HepG2 (cell line): ENCODE results near the gene ADI1. TPM values are rescaled to one million over a fixed set of nuclear protein-coding genes. Genes with fewer than 3 reads are reported as not detected.
A peak's percentile ranks its signal among the peaks of the same experiment; 100 is the strongest.

Source experiments
- ARID2 ChIP-seq: sonication (generic); formaldehyde crosslinking; IDR thresholded peaks from 2 replicates; pipeline ENCODE4 v1.8.1; 2022; ENCODE audit warnings: mild to moderate bottlenecking, missing genetic modification reagents, borderline replicate concordance
- ATAD3A ChIP-seq: sonication (generic); formaldehyde crosslinking; IDR thresholded peaks from 2 replicates; pipeline ENCODE4 v1.4.0; 2020; ENCODE audit warnings: missing genetic modification reagents
- HMGXB3 ChIP-seq: sonication (generic); formaldehyde crosslinking; IDR thresholded peaks from 2 replicates; pipeline ENCODE4 v1.4.0; 2020; ENCODE audit warnings: missing genetic modification reagents, borderline replicate concordance
- HNF4G ChIP-seq, 2 experiments: sonication (generic) in 1 of 2; formaldehyde crosslinking in 1 of 2; IDR thresholded peaks; 2 replicates each; pipeline versions ENCODE4 v1.4.0 to v1.6.1; 2011 to 2020; ENCODE audit warnings: borderline replicate concordance in 2 of 2, low read depth in 2 of 2, mild to moderate bottlenecking in 2 of 2, low read length in 1 of 2, missing genetic modification reagents in 1 of 2, moderate library complexity in 1 of 2
- NFE2L2 ChIP-seq: fragments of 150-350 bp; IDR thresholded peaks from 2 replicates; pipeline ENCODE4 v1.6.1; 2014; ENCODE audit warnings: low read length
- NFIC ChIP-seq: IDR thresholded peaks from 2 replicates; pipeline ENCODE4 v1.6.1; 2012; ENCODE audit warnings: mild to moderate bottlenecking, low read length, inconsistent platforms
- PRPF4 ChIP-seq: fragments of 200-400 bp; formaldehyde crosslinking; IDR thresholded peaks from 2 replicates; pipeline ENCODE4 v1.6.1; 2016; ENCODE audit warnings: low read length, low read depth; ENCODE audit not compliant: poor library complexity, severe bottlenecking
- RFXAP ChIP-seq: sonication (generic); formaldehyde crosslinking; IDR thresholded peaks from 2 replicates; pipeline ENCODE4 v1.4.0; 2020; ENCODE audit warnings: missing genetic modification reagents, borderline replicate concordance
- TEF ChIP-seq: sonication (generic); formaldehyde crosslinking; IDR thresholded peaks from 2 replicates; pipeline ENCODE4 v1.5.0; 2020; ENCODE audit warnings: missing genetic modification reagents
- ZBTB7B ChIP-seq: sonication (generic); formaldehyde crosslinking; IDR thresholded peaks from 2 replicates; pipeline ENCODE4 v1.4.0; 2020; ENCODE audit warnings: missing genetic modification reagents
- ZKSCAN8 ChIP-seq: IDR thresholded peaks from 2 replicates; pipeline ENCODE4 v1.6.1; 2016; ENCODE audit warnings: borderline replicate concordance, missing genetic modification reagents, missing compliant biosample characterization
- ZNF274 ChIP-seq: sonication (generic); formaldehyde crosslinking; IDR thresholded peaks from 2 replicates; pipeline ENCODE4 v1.5.1; 2020; ENCODE audit warnings: mild to moderate bottlenecking, missing genetic modification reagents
- ZNF609 ChIP-seq: sonication (generic); formaldehyde crosslinking; IDR thresholded peaks from 2 replicates; pipeline ENCODE4 v1.4.0; 2020; ENCODE audit warnings: mild to moderate bottlenecking, missing genetic modification reagents, borderline replicate concordance
- ZNF614 ChIP-seq: IDR thresholded peaks from 2 replicates; pipeline ENCODE4 v1.6.1; 2018; ENCODE audit warnings: missing biosample characterization, missing genetic modification reagents, inconsistent platforms, borderline replicate concordance
- ZNF768 ChIP-seq: sonication (generic); formaldehyde crosslinking; IDR thresholded peaks from 2 replicates; pipeline ENCODE4 v1.4.0; 2020; ENCODE audit warnings: missing genetic modification reagents
- ZNF784 ChIP-seq: sonication (generic); formaldehyde crosslinking; IDR thresholded peaks from 2 replicates; pipeline ENCODE4 v1.5.1; 2020; ENCODE audit warnings: missing genetic modification reagents, mild to moderate bottlenecking, borderline replicate concordance
- ZSCAN30 ChIP-seq: sonication (generic); formaldehyde crosslinking; IDR thresholded peaks from 2 replicates; pipeline ENCODE4 v1.5.0; 2020; ENCODE audit warnings: mild to moderate bottlenecking, missing genetic modification reagents
- polyA plus RNA-seq, 8 experiments: library from polyadenylated mRNA; depleted of rRNA in 3 of 8; stranded (reverse) in 7 of 8; unstranded in 1 of 8; fragments of >200 nt; fragmentation: Illumina TruSeq in 4 of 8; extraction: Trizol in 4 of 8; gene quantifications; 2 replicates each; pipeline versions ENCODE4 v1.2.1 to v1.2.3, GENCODE V29; 2011 to 2016; ENCODE audit warnings: low read depth in 4 of 8, missing spikeins in 1 of 8, mixed read lengths in 1 of 8; ENCODE audit not compliant: insufficient read depth in 1 of 8
- total RNA-seq, 5 experiments: library from RNA; depleted of rRNA; stranded (reverse); fragments of >200 nt; fragmentation: Illumina TruSeq; extraction: Trizol; gene quantifications; 2 replicates each; pipeline ENCODE4 v1.2.3, GENCODE V29; 2016; ENCODE audit warnings: low read depth in 1 of 5

Gene ADI1
- total and polyA plus RNA-seq, 2 of the 13 experiments (the other 11 are each of a cell fraction or from before 2014, with no cell fraction given), result 28.7 to 123 TPM

GRCh38 chr2:3536682-3537632, 17.6 kb upstream of the ADI1 start (continued):
- TF ChIP-seq NFIC (no peak), ZNF784 (CRISPR knock-in tag) (no peak), HNF4G (IDR thresholded peaks at IDR 0.05; ENCODE audit: borderline replicate concordance, low read depth, low read length) (no peak), HNF4G (CRISPR knock-in tag; IDR thresholded peaks at IDR 0.05; ENCODE audit: borderline replicate concordance, low read depth) (0 out of 2 replicates have a peak, but pooled peaks have one; percentile 3), NFE2L2 (no peak), ZNF768 (CRISPR knock-in tag) (no peak), TEF (CRISPR knock-in tag) (no peak; the same call in 1 of the 2 replicates), ATAD3A (CRISPR knock-in tag) (no peak), ZKSCAN8 (no peak), ARID2 (peak; percentile 28), HMGXB3 (CRISPR knock-in tag) (no peak), PRPF4 (no peak), ZSCAN30 (CRISPR knock-in tag) (no peak), ZNF614 (CRISPR knock-in tag) (no peak), ZNF609 (0 out of 2 replicates have a peak, but pooled peaks have one; percentile 20), ZNF274 (CRISPR knock-in tag) (no peak; the same call in 1 of the 2 replicates), ZBTB7B (peak; percentile 66; the same call in 1 of the 2 replicates), RFXAP (CRISPR knock-in tag) (peak; percentile 89; the same call in 1 of the 2 replicates)
